ENCODE results near the gene SSPN.

Gene SSPN

GRCh38 chr12:26195250-26195640 is at the start of gene SSPN:
Gene SSPN (plus strand): TSS chr12:26195573. CDS start chr12:26195673, 100 bp downstream.
- DNase-seq, result no peak

DNA sequence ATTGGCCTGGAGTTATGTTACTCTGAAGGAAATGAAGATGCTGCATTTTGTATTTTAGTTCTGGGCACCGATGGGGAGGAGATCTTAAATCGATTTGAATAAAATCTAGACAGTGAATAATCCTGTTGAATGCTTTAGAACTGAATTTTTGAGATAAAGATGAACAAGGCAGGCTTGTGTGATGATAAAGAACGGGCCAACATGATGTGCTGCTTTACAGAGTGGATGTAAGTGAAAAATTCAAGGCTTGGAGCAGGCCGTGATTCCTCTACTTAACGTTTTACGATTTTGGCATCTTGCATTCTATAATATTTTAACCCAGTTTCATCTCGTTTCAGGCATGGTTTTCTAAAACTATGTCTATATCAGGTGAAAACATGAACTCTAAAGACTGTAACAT is 47.1 kb upstream of the SSPN start:
- DNase-seq, result no peak

DNA sequence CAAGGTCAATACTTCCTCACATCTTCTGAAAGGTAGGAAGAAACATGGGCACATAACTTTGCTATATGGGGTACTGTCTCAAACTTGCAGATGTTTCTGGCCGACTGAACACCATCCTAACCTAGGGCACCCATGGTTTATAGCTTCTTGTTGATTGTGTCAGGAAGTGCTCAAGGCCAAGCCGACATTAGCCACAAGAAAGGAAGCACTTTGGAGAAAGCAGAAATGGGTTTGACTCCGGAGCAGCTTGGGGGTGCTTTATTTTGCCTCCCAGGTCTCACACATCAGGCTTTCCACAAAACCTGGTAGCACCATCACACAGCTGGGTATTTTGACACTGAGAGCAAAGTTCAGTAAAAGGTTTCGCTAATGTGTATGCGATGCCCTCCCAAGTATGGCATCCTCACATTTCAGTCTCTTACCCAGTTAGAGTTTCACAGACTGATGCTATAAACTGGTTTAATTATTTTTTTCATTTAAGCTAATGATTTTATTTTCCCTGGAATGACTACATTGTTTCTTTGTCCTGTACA is 45.3 kb upstream of the SSPN start:
- no peak for DNase-seq

DNA sequence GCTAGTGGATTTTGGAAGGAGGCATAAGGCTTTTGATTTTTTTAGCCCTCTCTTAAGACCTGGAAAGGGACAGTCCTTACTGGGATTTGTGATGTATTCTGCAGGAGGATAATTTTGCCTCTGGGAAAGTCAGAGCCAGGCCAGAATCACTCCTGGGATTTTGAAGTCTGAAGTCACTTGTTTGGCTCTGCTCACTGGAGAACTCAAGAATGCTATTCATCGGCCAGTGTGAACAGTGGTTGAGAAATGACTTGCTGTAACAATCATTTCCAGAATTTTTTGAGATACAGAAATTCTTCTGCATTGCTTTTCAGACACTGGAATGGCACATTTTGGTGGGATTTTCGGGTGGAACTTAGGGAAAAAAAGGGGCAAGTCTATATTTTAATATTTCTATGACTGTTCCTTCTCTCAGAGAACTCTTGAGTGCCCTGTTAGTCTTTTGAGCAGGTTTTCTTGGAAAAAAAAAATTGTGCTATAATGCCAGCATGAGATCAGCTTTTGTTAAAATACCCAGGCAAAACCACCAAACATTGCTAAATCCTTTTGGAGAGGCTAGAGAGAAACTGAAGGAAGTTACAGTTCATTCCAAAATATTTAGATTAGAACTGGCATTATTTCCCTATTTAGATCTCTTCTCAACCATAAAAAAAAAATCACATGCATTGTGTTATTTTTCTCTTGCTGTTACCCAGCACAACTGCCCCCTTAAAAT is 44.5 kb upstream of the SSPN start:
- no peak for DNase-seq

GRCh38 chr12:26152507-26153102 is 42.8 kb upstream of the SSPN start:
- no peak for DNase-seq

DNA sequence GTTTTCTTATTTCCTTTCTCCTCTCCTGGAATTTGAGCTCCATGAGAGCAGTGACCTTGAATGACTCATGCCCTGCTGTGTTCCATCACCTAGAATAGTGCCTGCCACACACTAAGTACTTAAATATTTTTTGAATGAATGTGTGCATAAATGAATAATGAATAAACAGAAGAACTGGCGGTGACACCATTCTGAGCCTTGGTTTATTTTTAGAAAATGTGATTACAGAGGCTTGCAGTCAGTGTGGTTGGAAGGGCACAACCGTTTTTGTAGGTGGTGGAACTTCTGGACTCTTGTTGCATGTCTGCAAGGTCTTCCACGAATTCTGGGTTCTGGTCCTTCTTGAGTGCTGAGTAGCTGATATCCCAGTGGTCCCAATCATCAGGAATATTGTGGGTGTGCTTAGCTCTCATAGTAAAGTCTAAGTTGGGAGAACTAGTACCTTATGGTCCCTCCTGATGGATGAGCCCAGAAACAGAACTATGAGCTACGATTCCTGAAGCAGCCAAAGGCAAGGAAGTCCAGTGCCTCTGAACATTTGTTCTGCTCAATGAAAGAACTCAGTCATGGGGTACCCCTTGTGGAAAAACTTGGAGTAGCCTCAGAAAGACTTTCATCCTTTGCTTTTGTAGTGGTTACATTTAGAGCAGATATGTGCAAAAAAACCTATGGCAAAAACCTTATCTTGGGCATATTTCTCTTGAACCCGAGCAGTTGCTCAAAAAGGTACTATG is 41.8 kb upstream of the SSPN start:
- DNase-seq, result no peak

- DNase-seq, result no peak
Measured at GRCh38 chr12:26156201-26156871, 39.0 kb upstream of the SSPN start.

- no peak for DNase-seq
Measured at GRCh38 chr12:26157001-26157400, 38.4 kb upstream of the SSPN start.

DNA sequence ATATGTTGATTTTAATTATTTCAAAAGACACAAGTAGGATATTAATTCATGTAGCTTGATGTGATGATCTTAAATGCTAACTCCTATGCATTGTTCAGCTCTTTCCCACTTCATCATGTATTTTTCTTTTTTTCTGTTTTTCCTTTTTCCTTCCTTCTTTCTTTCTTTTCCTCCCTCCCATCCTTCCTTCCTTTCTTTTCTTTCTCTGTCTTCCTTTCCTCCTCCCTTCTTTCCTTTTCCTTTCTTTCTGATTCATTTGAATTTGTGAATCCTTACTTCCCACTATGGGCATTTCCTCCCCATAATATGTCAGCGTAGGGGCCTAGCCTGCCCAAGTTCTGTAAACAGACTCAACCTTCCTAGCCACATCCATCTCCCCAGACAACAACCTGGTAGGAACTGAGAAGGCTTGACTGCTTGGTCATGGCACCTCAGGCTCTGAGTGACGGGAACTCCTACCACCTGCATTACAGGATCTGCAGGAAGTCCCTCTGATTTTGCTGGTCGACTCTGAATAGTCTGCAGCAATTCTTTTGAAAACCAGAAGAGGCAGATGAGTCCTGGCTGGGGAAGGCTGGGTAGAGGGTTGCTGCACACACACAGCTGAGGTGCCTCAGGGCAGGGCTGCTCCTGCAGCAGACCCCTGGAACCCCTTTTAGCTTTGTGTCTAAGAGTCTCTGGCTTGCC is 37.2 kb upstream of the SSPN start:
- DNase-seq, result no peak

- DNase-seq, result no peak
Measured at GRCh38 chr12:26162174-26162573, 33.2 kb upstream of the SSPN start.

DNA sequence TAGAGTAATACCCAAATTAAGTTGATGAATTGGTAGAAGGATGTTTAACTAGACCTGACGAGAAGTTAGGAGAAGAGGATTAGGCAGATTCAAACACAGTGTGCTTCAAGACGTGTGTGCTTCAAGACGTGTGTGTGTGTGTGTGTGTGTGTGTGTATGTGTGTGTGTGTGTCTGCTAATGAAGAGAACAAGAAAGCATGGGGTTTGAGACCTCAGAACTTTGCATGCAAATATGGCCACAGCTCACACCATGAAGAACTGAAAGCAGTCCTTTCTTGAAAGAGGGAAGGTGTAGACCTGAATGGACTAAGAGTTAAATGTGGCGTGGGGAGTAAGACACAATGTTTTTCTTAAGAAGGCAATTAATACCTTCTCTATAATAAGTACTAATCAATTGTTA is 32.5 kb upstream of the SSPN start:
- no peak for DNase-seq

DNA sequence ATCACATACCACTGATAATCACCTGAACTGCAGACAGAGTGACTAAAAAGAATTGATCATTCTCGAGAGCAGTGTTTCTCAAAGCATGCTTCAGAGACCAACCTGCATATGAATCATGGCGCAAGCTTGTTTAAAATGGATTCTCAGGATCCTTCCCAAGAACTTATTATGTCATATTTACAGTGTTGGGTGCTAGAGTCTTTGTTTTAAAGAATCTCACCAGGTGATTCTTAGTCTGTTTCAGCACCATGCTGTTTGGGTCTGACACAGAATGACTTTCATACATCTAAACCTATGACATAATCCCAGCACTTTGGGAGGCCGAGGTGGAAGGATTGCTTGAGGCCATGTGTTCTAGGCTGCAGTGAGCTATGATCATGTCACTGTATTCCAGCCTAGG is 31.3 kb upstream of the SSPN start:
- DNase-seq, result no peak

- no peak for DNase-seq
Measured at GRCh38 chr12:26172013-26172412, 23.4 kb upstream of the SSPN start.

DNA sequence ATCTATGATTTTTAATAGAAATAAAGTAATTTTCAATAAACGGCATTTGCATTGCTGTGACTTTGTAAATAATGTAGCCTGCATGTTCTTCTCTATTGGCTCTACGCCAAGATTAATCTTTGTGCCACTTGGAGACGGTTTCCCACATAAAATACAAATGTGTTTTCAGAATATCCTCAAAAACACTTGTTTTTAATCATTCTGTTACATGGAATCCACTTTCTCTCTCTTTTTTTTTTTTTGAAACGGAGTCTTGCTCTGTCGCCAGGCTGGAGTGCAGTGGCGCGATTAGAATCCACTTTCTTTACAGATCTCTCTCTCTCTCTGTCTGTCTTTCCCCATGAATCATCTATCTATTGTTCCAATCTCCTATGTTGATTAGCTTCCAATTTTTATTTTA is 22.8 kb upstream of the SSPN start:
- no peak for DNase-seq

DNA sequence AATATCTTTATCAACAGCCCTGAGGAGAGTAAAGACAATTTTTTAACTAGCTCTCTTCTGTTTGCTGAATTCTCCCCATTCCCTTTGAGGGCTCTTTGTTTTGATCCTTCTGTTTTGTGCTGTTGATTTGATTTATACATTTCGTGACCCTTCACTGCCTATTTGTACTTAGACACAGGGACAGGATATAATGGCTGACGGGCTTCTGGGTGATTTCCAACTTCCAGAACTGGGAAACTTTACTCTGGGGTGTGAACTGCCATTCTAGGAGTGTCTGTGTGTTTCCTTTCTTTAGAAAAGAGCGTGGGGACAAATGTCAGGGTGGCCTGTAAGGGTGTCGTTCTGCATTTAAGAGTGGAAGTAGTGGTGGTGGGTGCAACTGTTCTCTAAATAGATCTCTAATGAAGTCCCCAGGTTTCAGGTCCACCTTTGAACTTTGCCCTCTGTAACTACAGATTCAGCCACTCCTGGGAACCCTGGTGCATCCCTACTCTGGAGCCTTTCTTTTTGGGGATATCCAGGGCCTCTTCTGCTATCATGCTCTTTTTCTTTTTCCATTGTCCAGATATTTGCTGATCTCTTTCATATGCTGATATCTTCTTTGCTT is 22.3 kb upstream of the SSPN start:
- no peak for DNase-seq

- DNase-seq, result no peak
Measured at GRCh38 chr12:26176725-26177124, 18.6 kb upstream of the SSPN start.

DNA sequence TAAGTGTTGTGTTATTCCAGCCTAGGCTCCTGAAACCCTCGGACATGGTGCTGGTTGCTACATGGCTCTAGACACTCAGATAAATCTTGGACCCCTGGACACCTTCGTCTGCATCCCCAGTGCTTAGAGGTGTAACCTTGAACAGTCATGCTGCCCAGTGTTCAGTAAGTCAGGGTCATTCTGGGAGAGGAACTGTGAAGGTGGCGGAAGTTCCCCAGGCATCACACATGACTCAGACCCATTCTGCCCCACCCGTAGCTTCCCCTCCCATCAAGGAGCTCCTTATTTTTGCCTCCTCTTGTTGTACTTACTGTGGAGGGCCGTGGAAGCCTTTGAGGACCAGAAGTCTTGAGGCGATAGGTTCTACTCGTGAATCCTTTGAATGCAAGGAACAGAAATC is 18.1 kb upstream of the SSPN start:
- no peak for DNase-seq

DNA sequence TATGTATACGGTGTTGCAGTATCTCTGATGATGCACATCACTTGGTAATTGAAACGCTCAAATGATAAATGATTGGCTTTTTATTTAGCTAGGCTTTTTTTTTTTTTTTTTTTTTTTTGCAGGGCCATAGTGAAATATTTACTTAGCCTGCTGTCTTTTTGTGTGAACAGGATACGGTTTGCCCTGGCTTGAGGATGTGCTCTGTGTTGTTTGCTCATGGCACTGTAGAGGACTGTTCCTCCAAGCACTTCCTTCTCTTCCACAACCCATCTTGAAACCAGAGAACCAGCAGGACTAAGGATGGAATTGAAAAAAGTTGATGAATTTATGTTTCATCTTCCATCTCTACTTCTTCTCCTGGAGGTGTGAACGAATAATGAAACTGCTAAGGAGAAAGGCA is 15.5 kb upstream of the SSPN start:
- no peak for DNase-seq

DNA sequence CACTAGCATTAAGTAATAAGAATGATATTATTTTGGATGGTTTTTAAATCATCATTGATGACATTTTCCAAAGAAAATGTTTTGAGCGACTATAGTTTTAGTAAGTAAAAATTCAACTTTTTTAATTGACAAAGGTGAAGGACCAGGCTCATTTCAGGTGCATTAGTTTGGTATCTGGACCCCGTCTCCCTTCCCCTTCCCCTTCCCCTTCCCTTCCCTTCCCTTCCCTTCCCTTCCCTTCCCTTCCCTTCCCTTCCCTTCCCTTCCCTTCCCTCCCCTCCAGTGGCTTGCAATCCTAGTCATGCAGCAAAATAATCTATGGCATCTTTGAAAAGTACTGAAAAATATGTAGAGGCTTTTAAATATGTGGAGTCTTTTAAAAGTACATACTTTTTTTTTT is 13.0 kb upstream of the SSPN start:
- no peak for DNase-seq

DNA sequence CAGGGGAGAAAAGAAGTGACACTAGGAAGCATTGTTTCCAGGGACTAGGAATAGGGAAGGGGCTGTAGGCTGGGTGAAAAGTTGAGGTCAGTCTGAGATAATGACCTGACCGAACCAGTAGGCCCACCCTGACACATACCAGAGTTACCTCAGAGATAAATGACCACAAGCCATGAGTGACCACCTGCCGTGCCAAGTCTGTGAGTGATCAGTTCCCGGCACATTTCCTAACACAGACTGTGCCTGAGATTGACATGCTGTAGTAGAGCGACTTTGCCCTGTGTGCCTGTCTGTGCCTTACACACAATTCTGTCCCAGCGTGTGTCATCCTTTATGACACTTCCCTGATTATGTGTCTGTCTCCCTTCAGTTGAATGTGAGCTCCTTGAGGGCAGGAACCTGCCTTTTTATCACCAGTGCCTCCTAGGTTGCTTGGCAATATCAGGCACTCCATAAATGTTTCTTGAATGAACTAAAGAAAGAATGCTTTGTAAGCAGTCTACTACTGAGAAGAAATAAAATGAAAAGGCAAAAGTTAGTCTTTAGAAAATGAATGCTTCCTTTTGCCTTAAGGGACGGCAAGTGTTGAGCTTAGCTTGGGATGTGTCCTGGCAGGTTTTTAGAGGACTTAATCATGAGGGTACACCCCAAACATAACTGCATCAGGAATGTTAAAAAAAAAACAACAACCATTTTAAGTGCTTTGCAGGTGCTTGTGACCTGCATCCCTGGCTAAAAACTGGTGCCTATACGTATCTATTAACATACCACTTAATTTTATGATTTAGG is 9.6 kb upstream of the SSPN start:
- DNase-seq, result no peak

- no peak for DNase-seq
Measured at GRCh38 chr12:26187014-26187798, 8.2 kb upstream of the SSPN start.
